Mesenteric fat pad (tissue), 1 donor: Measurements from ENCODE around the gene TLE3. TPM values are rescaled to one million over a fixed set of nuclear protein-coding genes. Genes with fewer than 3 reads are reported as not detected.
A peak's percentile ranks its signal among the peaks of the same experiment; 100 is the strongest.

Source experiments
- DNase-seq: peaks from one replicate; pipeline ENCODE4 v3.0.0-alpha.2; 2020; ENCODE audit warnings: low spot score
- total RNA-seq: library from RNA; stranded (reverse); fragmentation: NEBNext Ultra II Directional; extraction: Animal tissue kit (Norgen Biotek cat#: 25700); gene quantifications from one replicate; pipeline ENCODE4 v1.2.1, GENCODE V29; 2021
- donor health status: DM: yes; HTN: yes; CAD: no.

Gene TLE3
- total RNA-seq, 1 donor from 2014 or later, result 52.5 TPM

DNA sequence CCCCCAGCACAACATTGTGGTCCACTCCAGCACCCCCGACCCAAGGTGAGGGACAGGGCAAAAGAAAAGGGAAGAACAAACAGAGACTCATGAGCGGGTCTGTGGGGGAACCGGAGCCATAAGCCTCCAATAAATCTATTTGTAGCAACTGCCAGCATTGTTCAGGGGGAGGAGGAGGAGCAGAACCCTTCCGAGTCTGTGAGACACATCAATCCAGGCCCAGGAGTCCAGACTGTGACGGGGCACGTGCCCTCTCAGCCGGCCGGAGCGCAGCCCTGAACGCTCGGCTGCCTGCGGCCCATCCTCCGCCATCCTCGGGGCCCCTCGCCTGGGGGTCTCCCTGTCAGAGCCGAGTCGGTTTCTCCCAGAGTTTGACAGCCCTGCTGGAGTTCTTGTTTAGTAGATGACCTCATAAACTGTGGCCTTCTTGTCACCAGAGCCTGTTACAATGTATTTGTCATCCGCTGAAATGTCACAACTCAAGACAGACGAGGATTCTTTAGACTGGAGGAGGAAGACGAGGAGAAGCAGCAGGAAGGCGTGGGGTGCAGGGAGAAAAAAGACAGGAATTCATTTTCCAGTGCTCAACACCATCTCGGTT lies 47.9 kb downstream of the TLE3 start:
- peak; percentile 76 for DNase-seq

DNA sequence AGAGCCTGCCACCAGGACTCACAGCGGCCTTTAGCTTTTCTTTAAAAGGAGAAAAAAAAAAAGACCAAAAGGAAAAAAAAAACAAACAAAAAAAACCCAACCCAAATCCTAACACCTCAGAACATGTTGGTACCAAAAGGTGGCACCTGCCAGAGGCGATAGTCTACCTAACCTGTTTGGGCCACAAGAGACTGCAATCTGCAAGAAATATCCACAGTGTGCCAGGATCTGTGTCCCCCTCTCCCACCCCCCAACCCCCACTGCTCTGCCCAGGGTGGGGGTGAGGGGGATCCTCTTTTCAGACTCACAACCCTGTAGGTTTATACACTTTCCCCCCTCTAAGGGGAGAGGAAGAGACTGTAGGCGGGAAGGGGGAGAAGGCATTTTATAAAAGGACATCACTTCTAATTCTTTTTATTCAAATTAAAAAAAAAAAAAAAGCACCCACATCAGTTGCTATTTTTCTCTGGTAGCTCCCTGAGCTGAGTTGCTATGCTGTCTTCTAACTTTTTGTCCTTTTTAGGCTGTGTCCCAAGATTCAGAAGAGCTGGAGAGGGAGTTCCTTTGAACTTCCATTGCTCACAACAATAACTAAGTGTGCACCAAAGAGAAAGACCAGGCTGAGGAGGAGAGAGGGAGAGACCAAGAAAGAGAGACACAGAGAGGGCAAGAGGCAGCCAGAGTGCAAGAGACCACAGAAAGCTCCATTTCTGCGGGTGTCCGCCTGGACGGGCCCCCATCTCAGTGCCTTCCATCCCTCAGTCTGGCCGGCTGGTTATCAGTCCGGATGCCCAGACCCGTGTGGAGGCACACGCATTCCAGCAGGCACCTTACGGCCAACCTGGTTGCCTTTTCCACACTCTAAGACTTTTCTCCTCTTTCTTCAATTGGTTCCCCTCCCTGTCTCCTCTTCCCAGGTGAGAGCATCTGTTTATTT lies 48.9 kb downstream of the TLE3 start:
- DNase-seq, result peak; percentile 53

DNA sequence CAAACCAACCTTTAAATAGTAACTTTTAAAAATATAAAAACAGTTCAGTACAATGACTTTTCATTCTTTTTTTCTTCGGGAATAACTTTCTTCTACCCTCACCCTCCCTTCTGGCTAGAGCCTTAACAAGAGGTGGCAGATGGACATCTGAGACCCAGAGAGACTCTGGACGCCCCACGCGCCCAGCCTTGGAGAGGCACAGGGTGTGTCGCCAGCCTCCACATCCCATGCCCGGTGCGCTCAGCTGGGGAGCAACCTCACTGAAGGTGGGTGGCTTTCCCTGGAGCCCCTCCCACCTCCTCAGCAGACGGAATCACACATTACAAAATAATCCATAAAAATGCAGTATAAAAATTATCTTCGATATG lies 49.5 kb downstream of the TLE3 start:
- DNase-seq, result peak; percentile 49

DNA sequence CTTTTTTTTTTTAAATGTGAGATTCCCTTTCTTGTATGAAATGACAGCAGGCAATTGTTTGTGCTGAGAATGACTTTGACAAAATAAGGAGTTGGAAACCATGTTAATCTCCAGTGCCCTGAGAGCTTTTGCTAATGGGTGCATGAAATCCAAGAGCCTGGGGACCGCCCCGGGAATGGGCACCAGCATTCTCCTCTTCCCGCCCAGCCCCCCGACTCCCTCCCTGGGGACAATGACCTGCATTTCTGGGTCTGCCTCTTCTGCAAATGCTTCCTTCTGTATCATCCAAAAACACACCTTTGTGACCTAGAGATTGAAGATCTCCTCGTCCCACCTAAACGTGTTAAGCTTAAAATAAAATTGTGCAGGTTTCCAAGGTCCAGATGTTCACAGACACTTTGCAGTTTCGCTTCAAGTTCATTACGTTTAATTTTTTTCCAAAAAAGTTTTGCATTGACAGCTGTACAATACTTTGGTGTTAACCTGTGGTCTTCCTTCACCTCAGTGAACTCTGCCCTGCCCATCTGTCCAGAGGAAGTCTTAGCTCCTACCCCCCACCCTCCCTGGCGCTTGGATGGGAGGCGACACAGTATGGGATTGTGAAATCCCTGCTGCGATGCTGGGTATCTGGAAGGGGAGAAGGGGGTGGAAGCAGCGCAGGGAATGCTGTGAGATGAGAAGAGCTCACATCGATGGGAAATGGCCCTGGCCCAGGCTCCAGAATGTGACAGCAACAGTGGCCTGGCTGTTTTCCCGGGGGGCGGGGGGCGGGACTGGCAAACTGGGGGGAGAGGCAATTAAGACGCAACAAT lies 50.1 kb downstream of the TLE3 start:
- DNase-seq, result peak; percentile 74

DNA sequence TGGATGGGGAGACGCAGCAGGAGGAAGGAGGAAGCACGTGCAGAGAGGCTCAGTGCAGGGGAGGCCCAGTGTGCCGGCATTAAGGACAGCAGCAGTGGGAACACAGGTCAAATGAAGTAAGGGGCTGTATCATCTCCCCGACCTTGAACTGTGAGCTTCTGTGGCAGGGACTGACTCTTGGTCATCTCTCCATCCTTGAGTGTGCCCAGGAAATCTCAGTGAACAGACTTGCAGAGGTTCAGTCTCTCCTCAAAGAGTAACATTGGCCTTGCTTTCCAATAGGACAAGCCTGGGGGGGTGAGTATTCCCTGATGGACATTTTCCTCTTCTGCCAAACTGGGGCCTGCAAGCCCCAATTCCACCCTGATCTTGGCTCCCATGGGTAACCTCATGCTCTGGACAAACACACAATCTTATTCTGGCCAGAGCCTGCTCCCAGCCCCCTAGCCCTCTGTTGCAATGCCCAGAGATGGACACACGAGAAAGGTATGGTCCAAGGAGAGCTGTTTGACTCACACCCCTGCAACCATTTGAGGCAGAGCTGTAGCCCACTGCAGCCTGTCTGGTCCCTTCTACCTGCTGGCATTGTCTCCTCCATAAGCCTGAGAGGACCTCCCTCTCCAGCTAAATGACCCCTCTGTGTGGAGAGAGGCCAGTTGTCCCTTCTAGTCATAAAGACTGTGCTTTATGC lies 50.9 kb downstream of the TLE3 start:
- DNase-seq, result peak; percentile 60

DNA sequence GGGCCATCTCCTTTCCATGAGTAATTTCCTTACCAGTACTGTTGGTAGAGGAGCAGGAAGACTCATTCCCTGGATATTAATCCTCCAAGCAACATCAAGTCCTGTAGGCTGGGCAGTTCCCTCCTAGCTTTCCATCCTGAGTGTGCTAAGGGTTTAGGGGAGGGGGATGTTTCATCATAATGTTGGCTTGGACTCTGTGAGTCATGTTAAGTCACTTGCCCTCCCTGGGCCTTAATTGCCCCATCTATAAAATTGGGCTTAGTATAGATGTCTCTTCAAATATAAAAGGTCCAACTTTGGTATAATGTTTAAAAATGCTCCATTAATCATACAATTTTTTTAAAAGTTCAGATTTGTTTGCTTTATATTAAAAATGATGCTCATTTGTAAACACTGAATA lies 52.7 kb downstream of the TLE3 start:
- DNase-seq, result no peak

DNA sequence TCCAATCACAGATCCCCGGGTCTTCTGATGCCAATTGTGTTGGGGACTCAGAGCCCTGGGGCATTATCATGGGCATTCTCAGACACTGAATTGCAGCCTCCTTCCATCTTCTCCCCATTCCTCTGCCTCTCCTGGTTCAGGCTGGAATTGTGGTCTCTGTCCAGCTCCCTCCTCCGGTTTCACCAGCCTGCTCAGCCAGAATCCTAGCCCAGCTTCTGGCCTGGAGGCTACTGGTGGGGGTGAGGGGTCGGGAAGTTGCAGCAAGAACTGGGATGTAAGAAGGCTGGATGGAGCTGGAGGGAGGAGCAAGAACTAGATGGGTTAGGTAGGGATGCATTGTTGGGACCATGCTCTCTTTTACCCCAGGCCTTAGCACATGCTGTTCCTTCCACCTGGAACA lies 53.5 kb downstream of the TLE3 start:
- DNase-seq, result peak; percentile 83

DNA sequence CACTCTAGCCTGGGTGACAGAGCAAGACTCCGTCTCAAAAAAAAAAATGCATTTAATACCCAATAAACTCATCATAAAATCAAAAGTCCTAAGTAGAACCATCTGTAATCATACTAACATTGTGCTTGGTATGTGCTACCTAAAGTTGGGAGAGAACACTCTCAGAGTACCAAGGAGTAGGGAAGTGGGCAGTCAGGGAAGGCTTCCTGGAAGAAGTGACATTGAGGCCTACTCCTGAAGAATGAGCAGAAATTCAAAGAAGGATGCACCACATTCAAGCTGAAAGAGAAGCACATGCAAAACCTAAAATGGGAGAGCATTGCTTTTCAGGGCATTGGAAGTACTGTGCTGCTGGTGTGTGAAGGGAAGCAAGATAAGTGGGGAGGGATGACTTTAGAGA lies 54.1 kb downstream of the TLE3 start:
- DNase-seq, result no peak

DNA sequence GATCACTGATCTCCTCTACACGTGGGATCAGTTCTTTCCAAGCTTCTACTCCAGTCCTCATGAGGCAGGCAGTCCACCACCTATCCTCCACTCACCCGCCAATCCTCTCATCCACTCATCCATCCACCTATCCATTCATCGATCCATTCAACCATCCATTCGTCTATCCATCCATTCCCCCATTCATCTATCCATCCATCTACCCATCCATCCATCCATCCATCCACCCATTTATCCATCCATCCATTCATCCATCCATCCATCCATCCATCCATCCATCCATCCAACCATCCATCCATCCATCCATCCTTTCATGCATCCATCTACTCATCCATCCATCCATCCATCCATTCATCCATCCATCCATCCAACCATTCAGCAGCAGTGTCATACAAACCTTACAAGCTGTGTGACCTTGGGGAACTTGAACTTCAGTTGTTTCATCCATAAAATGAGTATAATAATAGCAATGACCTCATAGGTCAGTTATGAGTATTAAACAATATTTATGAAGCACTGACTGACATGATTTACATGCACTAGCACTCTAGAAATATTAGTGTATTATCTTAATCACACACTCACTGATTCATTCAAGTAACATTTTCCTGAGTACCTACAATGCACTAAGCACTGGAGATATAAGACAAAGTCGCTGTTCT lies 55.0 kb downstream of the TLE3 start:
- no peak for DNase-seq

DNA sequence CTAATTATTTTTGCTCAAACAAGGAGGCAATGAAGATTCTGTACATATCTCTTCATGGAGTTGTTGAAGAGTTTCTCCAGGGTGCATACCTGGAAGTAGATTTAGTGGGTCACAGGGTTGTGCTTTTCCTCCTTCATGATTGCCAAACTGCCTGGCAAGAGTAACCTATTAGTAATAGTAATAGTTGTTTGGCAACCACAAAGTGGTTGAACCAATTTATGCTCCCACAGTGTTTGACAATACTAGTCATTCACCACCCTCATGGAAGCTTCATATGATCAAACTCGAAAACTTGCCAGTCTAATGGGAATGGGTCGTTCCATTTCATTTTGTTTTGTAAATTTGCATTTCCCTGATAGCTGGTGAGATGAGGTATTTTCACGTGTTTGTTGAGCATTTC lies 57.8 kb downstream of the TLE3 start:
- DNase-seq, result no peak

DNA sequence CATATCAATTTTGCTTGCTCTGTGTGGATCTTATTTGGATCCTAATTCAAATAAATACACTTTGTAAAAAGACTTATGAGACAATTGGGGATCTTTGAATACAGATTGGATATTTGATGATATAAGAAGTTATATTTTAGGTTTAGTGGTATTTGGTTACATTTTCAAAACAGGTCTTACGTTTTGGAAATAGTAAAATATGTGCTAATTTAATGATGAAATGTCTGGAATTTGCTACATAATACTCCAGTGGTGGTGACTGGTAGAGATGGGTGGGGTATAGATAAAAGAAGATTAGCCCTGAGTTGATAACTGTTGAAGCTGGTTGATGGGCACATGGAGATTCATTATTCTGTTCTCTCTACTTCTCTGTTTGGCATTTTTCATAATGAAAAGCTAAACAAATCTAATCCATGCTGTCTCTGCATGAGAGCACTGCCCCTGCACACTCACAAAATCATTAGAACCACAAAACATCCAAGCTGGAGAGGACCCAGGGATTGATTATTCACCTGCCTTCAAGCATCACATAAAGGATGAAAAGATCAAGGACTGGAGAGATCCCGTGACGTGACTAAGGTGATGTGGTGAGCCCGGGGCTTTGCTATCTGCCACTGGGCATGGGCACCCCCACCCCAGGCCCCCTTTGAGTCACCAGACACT lies 58.9 kb downstream of the TLE3 start:
- DNase-seq, result no peak

DNA sequence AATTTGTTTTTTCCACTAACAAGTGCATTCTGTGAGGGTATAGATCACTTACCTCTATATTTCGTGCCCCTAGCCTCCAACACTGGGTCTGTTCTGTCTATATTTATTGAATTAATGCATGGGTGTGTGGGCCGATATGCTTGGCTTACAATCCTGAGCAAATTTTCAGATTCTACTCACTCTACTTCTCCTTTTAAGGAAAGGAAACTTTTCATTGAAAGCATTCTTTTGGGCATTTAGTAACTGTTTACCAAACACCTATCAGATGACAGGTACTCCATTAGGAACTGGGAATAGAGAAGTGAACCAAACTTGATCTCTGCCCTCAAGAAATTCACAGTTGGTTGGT lies 60.5 kb downstream of the TLE3 start:
- no peak for DNase-seq

DNA sequence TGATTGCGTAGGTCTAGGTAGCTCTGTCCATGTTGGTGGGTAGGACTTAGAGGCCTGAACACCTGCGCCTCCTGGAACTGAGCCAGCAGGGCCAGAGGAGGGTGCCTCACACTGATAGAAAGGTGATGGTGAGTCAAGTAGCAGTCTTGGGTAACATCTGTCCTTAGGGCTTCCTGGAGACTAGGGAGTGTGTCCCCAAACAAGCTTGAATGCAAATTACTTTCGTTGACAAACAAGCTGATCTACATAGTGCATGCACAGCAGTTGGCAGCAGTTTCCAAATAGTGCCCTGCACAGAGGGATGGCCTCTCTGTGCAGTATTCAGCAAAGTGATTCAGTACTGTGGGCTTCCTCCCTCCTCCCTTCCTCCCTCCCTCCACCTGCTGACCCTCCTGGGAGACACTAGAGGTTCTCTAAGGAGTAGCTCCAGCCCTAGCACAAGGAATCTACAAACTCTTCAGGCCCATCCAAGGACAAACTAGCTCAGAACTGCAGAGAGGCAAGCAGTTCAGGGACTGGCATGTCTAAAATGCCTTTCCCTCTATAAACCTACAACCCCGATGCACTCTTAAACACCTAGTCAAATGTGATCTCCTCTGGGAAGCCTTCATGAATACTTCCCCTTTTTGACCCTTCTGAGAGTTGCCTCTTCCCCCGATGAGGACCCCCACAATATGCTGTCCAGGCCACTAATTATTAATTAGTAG lies 61.0 kb downstream of the TLE3 start:
- no peak for DNase-seq

DNA sequence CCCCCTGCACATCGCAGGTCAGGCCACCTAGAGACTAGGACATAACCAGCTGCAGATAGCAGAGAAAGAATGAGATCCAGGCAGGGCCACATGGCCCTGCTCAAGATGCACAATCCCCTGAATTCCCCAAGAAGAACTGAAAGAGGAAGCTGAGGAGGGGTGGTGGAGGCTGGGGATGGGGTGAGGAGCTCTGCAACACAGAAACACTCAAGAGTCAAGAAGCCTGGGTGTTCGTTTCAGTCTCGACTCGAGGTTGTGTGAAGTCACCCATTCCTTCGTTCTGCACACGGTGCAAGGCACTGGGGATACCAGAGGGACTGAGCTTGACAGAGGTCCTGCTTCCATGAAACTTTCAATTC lies 62.0 kb downstream of the TLE3 start:
- DNase-seq, result no peak

DNA sequence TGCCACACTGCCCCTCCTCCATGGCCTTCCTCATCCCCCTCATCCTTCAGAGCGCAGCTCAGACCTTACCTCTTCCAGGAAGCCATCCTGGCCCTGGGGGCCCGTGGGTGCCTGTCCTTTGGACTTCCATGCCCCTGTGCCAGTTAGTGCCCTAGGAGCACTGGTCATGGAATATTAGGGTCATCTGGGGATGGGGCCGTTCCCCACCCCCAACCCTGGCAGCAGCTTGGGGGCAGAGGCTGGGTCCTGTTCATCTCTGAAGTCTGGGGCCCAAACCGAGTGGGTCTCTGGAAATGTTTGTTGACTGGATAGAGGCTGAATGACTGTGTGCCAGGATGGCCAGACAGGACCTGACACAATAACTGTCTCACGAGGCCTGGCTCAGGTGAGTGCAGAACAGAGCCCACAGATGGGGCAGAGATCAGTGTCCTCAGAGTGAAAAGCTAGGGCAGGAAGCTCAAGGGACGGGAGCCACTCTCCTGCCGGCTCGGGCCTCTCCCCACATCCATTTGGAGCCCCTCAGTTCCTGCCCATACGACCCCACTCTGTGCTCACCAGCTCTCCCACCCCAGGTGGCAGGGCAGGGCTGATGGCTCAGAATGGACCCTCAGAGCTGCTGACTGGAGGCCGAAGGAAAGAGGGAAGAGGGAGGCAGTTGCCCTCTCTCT lies 62.5 kb downstream of the TLE3 start:
- DNase-seq, result no peak

DNA sequence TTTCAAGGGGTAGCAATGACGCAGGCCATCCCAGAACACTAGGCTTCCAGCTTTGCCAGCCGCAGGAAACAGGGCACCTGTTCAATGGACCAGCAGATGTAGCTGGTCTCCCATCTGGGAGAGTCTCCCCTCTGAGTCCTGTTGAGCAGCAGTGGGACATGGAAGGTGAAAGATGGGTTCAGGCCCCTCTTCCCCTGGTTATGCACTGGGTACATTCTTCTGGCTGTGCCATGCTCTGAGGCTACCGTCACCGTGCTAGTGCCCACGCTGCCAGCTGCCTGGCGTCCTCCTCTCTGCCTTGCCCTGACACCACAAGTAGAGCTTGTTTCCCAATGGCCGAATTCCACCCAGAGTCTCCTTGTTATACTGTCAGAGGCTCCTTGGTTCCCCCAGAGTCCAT lies 63.1 kb downstream of the TLE3 start:
- DNase-seq, result no peak

DNA sequence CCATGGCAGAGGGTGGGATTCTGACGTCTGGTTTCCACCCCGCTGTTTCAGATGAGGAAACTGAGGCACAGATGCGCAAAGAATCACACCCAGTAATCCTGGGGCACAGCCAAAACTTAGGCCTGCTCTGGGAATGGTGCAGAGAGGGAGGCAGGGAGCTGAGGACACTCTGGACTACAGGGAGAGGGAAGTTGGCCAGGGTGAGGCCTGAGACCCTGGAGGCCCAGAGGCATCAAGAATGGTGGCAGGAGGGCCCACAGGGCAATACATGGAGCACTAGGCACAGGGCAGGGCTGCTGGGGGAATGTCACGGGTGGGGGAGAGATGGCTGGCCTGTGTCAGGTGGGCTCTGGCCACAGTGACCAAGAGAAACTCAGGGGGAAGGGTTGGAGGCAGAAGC lies 63.6 kb downstream of the TLE3 start:
- DNase-seq, result no peak

DNA sequence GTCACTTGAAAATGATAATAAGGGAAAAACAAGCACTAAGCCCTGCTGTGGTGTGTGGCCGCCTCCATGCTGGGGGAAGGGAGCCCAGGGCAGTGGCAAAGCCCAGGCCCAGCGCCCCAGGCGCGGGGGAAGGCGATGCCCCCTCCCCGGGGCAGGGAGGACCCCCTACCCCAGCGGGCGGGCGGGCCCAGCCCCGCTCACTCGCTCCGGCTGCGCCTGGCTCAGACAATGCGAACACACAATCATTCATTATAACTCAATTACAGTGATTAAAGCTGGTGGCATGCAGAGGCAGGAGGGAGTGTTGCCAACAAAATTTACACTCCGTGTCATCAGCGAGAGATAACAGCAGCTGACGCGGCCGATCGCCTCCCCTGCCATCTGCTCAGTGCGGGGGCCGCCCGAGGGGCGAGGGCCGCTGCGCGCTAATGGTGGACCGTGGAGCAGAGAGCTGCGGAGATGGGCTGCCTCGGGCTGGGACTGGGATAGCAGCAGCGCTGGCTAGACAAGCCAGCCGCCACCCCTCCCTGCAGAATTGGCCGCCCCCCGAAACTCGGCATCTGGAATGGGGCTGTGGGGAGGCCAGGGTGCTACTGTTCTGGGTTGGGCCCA lies 64.1 kb downstream of the TLE3 start:
- DNase-seq, result no peak

DNA sequence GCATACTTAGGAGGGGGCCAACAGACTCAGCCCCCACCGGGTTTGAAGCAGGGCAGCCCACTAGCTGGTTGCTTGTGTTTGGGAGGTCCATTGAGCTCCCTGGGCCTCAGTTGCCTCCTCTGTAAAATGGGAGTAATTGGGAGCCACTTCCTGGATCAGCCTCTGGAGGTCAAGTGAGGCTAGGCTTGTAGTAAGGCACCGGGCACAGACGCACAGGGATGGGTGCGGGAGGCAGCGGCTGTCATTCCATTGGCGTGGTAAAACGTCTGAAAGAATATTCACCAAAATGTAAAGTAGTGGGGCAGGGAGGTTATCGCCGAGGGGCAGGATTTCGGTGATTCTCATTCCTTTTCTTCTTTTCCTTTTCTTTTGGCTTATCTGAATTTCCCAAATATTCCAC lies 64.6 kb downstream of the TLE3 start:
- DNase-seq, result no peak
